ENCODE measurements around the gene MESP2. TPM values are rescaled to one million over a fixed set of nuclear protein-coding genes. Genes with fewer than 3 reads are reported as not detected.

Gene MESP2
- total and polyA plus RNA-seq, 2 of the 13 experiments (the other 11 are each of a cell fraction or from before 2014, with no cell fraction given): not detected

GRCh38 chr15:89776274-89777072 is at the start of gene MESP2 (continued):
- TF ChIP-seq, protein P1, sequence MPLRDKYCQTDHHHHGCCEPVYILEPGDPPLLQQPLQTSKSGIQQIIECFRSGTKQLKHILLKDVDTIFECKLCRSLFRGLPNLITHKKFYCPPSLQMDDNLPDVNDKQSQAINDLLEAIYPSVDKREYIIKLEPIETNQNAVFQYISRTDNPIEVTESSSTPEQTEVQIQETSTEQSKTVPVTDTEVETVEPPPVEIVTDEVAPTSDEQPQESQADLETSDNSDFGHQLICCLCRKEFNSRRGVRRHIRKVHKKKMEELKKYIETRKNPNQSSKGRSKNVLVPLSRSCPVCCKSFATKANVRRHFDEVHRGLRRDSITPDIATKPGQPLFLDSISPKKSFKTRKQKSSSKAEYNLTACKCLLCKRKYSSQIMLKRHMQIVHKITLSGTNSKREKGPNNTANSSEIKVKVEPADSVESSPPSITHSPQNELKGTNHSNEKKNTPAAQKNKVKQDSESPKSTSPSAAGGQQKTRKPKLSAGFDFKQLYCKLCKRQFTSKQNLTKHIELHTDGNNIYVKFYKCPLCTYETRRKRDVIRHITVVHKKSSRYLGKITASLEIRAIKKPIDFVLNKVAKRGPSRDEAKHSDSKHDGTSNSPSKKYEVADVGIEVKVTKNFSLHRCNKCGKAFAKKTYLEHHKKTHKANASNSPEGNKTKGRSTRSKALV (CRISPR knock-in tag; IDR thresholded peaks at IDR 0.05): peak; percentile 88; the same call in 1 of the 2 replicates
- TF ChIP-seq ZNF407 (CRISPR knock-in tag; IDR thresholded peaks at IDR 0.05; ENCODE audit: not compliant biosample characterization) (peak; percentile 70), SATB2 (CRISPR knock-in tag; IDR thresholded peaks at IDR 0.05) (no peak), ZNF331 (CRISPR knock-in tag; IDR thresholded peaks at IDR 0.05) (peak; percentile 83; the same call in 1 of the 2 replicates), HNRNPLL (IDR thresholded peaks at IDR 0.05; ENCODE audit: low read depth, low read length, poor library complexity, severe bottlenecking) (peak; percentile 89), ARHGAP35 (CRISPR knock-in tag; IDR thresholded peaks at IDR 0.05; ENCODE audit: borderline replicate concordance) (peak; percentile 75), SOX5 (CRISPR knock-in tag; IDR thresholded peaks at IDR 0.05; ENCODE audit: borderline replicate concordance) (peak; percentile 34; the same call in 1 of the 2 replicates), ZSCAN25 (CRISPR knock-in tag; IDR thresholded peaks at IDR 0.05) (peak; percentile 82), KDM3A (CRISPR knock-in tag; IDR thresholded peaks at IDR 0.05; ENCODE audit: low read depth) (peak; percentile 59; the same call in 1 of the 2 replicates), ELF3 (CRISPR knock-in tag; IDR thresholded peaks at IDR 0.05) (peak; percentile 29; the same call in 1 of the 2 replicates), FOXJ3 (CRISPR knock-in tag; IDR thresholded peaks at IDR 0.05; ENCODE audit: borderline replicate concordance) (no peak), ISL2 (CRISPR knock-in tag; IDR thresholded peaks at IDR 0.05) (peak; percentile 41; the same call in 1 of the 2 replicates), SRY (CRISPR knock-in tag; IDR thresholded peaks at IDR 0.05) (peak; percentile 90), GABPB1 (CRISPR knock-in tag; IDR thresholded peaks at IDR 0.05) (peak; percentile 63; the same call in 1 of the 2 replicates)
- TF ChIP-seq, protein P2, sequence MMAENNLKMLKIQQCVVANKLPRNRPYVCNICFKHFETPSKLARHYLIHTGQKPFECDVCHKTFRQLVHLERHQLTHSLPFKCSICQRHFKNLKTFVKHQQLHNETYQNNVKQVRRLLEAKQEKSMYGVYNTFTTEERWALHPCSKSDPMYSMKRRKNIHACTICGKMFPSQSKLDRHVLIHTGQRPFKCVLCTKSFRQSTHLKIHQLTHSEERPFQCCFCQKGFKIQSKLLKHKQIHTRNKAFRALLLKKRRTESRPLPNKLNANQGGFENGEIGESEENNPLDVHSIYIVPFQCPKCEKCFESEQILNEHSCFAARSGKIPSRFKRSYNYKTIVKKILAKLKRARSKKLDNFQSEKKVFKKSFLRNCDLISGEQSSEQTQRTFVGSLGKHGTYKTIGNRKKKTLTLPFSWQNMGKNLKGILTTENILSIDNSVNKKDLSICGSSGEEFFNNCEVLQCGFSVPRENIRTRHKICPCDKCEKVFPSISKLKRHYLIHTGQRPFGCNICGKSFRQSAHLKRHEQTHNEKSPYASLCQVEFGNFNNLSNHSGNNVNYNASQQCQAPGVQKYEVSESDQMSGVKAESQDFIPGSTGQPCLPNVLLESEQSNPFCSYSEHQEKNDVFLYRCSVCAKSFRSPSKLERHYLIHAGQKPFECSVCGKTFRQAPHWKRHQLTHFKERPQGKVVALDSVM (CRISPR knock-in tag; IDR thresholded peaks at IDR 0.05): peak; percentile 63
- TF ChIP-seq, protein P3, sequence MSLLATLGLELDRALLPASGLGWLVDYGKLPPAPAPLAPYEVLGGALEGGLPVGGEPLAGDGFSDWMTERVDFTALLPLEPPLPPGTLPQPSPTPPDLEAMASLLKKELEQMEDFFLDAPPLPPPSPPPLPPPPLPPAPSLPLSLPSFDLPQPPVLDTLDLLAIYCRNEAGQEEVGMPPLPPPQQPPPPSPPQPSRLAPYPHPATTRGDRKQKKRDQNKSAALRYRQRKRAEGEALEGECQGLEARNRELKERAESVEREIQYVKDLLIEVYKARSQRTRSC (CRISPR knock-in tag; IDR thresholded peaks at IDR 0.05; ENCODE audit: low read depth): no peak
